Body of pancreas (tissue), 4 donors: ENCODE data around the gene COPE. TPM values are rescaled to one million over a fixed set of nuclear protein-coding genes. Genes with fewer than 3 reads are reported as not detected.

ENCODE experiments used
- ATAC-seq: fragments of 150-250 bp; one replicate; pipeline ENCODE4 v1.9.1; 2016
- DNase-seq, 4 donors: peaks; one replicate each; pipeline ENCODE4 v3.0.0-alpha.2; 2019
- H3K27ac ChIP-seq, 4 donors: fragments of 200-600 bp; sonication (generic); 1 replicate in 3 of 4; 2 replicates in 1 of 4; pipeline versions ENCODE4 v1.5.1 to v1.6.1; 2016 to 2019; ENCODE audit warnings: mild to moderate bottlenecking in 1 of 4, mixed read lengths in 1 of 4, moderate library complexity in 1 of 4
- H3K27me3 ChIP-seq, 2 donors: fragments of 200-600 bp; sonication (generic); one replicate each; pipeline ENCODE4 v1.6.0; 2016; ENCODE audit warnings: mild to moderate bottlenecking in 1 of 2
- H3K36me3 ChIP-seq, 2 donors: fragments of 200-600 bp; sonication (generic); replicated peaks in 1 of 2; 2 replicates each; pipeline ENCODE4 v1.5.1; 2016; ENCODE audit warnings: low read depth in 2 of 2; ENCODE audit not compliant: insufficient read depth in 1 of 2
- H3K4me1 ChIP-seq: fragments of 200-600 bp; sonication (generic); one replicate; pipeline ENCODE4 v1.6.0; 2016
- H3K4me3 ChIP-seq, 2 donors: fragments of 200-600 bp; sonication (generic); 1 replicate in 1 of 2; 2 replicates in 1 of 2; pipeline ENCODE4 v1.5.1; 2016 to 2019
- H3K9me3 ChIP-seq, 3 donors: fragments of 200-600 bp; sonication (generic); 1 replicate in 2 of 3; 2 replicates in 1 of 3; pipeline ENCODE4 v1.5.1; 2016
- POLR2A ChIP-seq, 3 donors: fragments of 450-650 bp; IDR thresholded peaks; one replicate each; pipeline ENCODE4 v1.6.1; 2016; ENCODE audit warnings: antibody characterized with exemption in 3 of 3, mild to moderate bottlenecking in 2 of 3
- WGBS, 2 donors: methylation state at CpG; one replicate each; pipeline ENCODE4 v1.1.5; 2017; 5-methylcytosine and 5-hydroxymethylcytosine counted together
- intact Hi-C: fragments of 100-400 bp; cut with DNase I; formaldehyde crosslinking; loops from one replicate; pipeline ENCODE4 v1.15.1; 2023
- total RNA-seq, 2 donors: library from RNA; depleted of rRNA; stranded (reverse); fragments of >200 nt; gene quantifications; one replicate each; pipeline ENCODE4 v1.1.0, GENCODE V29; 2016
- TF ChIP-seq, protein P1 (sequence below), 7 experiments: fragments of 450-650 bp in 4 of 7; fragments of 200-600 bp in 3 of 7; sonication (generic) in 3 of 7; IDR thresholded peaks; one replicate each; pipeline ENCODE4 v1.5.1; 2016 to 2019; ENCODE audit warnings: antibody characterized with exemption in 7 of 7

Gene COPE
- total RNA-seq, 2 donors from 2014 or later, result 111 to 166 TPM

DNA sequence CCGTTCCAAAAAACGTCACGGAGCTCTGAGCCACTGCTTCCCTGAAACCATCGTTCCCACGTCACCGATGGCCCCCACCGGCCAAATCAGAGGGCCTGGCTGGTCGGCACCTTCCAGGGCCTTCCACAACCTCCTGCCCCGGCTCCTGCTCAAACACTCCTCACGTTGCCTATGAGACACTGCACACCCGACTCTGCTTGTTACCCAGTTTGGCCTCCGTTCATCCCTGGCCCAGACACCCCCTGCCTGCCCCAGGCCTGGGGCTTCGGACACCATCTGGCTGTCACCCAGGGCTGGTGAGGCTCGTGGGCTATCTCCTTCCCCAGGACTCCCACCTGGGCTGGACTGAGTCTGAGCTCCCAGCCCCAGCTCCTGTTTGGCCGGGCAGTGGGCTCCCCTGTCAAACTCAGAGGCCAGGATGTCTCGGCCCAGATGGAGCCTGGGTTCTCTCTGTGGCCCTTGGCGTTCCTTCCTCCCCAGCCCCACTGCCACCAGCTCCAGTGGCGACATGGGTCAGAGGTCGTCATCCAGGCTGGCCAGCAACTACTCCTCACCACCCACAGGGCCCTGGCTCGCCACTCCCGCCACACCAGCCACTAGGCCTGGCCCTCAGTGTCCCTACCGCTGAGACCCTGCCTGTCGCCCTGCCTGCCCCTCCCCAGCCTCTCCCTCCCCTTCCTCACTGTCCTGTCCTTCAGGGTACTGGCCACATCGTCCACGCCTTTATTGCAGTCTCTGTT is 41.0 kb downstream of the COPE start:
- intact Hi-C loops, result no loop called here
- 78 to 82% methylated on average over 18 to 25 of the region's 25 CpGs for WGBS, 2 donors
- ATAC-seq (no peak), DNase-seq (no peak)
- Histone ChIP-seq H3K36me3 (no peaks in the 10 kb centered on the region), H3K9me3 (no peaks in the 10 kb centered on the region), H3K27ac (no peak overlapping the region), H3K4me3 (no peak overlapping the region), H3K27me3 (no peaks in the 10 kb centered on the region), H3K4me1 (no peaks in the 10 kb centered on the region)
- TF ChIP-seq, protein P1, sequence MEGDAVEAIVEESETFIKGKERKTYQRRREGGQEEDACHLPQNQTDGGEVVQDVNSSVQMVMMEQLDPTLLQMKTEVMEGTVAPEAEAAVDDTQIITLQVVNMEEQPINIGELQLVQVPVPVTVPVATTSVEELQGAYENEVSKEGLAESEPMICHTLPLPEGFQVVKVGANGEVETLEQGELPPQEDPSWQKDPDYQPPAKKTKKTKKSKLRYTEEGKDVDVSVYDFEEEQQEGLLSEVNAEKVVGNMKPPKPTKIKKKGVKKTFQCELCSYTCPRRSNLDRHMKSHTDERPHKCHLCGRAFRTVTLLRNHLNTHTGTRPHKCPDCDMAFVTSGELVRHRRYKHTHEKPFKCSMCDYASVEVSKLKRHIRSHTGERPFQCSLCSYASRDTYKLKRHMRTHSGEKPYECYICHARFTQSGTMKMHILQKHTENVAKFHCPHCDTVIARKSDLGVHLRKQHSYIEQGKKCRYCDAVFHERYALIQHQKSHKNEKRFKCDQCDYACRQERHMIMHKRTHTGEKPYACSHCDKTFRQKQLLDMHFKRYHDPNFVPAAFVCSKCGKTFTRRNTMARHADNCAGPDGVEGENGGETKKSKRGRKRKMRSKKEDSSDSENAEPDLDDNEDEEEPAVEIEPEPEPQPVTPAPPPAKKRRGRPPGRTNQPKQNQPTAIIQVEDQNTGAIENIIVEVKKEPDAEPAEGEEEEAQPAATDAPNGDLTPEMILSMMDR (IDR thresholded peaks at IDR 0.05), result no peak
- no peak for TF ChIP-seq POLR2A (IDR thresholded peaks at IDR 0.05)

DNA sequence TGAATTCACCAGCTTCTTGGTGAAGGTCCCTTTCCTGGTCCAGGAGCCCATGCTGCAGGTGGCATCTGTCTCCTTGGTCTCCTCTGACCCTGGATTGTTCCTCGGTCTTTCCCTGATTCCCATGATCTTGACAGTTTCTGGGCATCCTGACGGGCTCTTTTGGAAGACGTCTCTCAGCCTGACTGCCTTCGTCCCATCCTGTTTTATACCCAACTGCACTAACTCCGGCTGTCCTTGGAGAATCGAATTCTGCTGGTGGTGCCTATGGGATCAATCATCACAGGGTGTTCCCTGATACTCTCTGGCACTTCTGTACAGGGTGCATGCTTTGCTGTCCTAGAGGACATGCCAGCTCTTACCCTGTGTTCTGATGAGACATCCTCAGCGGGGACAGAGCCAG is 42.3 kb downstream of the COPE start:
- 90 to 92% methylated on average over 7 of the region's 7 CpGs for WGBS, 2 donors
- H3K27ac ChIP-seq, result no peak overlapping the region

DNA sequence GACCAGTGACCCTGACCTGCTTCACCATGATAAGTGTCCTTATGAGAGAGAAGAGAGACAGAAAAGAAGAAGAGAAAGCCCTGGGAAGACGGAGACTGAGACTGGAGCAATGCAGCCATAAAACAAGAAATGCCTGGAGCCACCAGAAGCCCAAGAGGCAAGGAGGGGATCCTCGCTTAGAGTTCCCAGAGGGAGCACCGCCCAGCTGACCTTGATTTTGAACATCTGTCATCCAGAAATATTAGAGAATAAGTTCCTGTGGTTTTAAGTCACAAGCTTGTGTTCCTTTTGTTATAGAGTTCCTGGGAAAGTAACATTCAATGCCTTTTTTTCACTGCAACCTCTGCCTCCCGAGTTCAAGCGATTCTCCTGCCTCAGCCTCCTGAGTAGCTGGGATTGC is 43.5 kb downstream of the COPE start:
- TF ChIP-seq POLR2A (IDR thresholded peaks at IDR 0.05), result no peak
- Histone ChIP-seq H3K36me3 (no peaks in the 10 kb centered on the region), H3K4me1 (no peaks in the 10 kb centered on the region), H3K4me3 (no peak overlapping the region), H3K27ac (no peak overlapping the region), H3K9me3 (no peaks in the 10 kb centered on the region), H3K27me3 (no peaks in the 10 kb centered on the region)
- ATAC-seq (no peak), DNase-seq (no peak)
- WGBS, 2 donors, result 88 to 92% methylated on average over 5 of the region's 5 CpGs
- intact Hi-C loops, result no loop called here

More for the DNA sequence above, 42.3 kb downstream of the COPE start:
- no peaks in the 10 kb centered on the region for H3K27me3 ChIP-seq
- no peaks in the 10 kb centered on the region for H3K4me1 ChIP-seq
- no peaks in the 10 kb centered on the region for H3K9me3 ChIP-seq
- intact Hi-C loops, result no loop called here
- no peak for ATAC-seq
- H3K36me3 ChIP-seq, result no peaks in the 10 kb centered on the region
- no peak overlapping the region for H3K4me3 ChIP-seq
- DNase-seq, result no peak
- TF ChIP-seq, protein P1 (IDR thresholded peaks at IDR 0.05), result no peak
- TF ChIP-seq POLR2A (IDR thresholded peaks at IDR 0.05), result no peak

DNA sequence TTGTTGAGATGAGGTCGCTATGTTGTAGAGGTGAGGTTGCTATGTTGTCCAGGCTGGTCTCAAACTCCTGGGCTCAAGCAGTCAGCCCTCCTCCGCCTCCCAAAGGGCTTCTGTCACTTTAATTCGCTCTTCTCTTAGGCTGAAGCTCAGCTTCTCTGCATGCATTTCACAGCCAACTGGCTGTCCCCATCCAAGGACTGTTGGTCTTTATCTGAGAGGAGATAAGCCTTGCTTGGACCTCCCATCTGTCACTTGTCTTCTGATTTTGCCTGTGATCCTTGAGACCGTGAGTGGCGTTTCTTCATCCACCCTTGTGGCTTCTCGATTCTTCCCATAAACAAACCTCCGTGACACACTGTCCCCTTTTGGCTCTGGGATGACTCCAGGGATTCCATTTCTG is 47.6 kb downstream of the COPE start:
- WGBS, 2 donors, result 64 to 67% methylated on average over 7 of the region's 7 CpGs
- intact Hi-C loops, result no loop called here

DNA sequence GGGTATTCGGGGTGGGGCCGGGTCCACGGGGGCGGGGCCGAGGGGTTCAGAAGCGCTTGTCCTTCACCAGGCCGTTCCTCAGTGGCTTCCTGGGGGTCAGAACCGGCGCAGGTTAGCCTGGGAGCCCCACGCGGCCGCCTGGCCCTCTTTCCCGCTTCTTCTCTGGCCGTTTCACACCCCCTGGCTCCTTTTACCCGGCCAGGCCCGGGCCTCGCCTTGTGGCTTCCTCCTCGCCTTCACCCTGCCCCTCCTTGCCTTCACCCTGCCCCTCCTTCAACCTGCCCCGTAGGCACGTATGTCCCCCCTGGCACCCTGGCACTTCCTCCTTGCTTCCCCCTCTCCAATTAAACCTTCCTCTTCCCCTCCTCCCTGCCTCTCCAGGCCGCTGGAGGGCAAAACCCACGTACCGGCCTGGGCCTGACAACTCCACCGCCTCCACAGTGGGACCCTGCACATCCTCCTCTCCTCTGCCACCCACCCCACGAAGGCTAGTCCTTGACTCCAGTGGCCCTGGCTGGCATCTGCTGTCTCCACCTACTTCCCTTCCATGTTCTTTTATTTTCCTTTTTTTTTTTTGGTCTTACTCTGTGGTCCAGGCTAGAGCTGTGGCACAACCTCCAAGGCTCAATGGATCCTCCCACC is 48.5 kb downstream of the COPE start:
- no peak for DNase-seq
- ATAC-seq, result no peak
- TF ChIP-seq, protein P1 (IDR thresholded peaks at IDR 0.05), result no peak
- TF ChIP-seq POLR2A (IDR thresholded peaks at IDR 0.05), result no peak
- no peaks in the 10 kb centered on the region for H3K9me3 ChIP-seq
- H3K27me3 ChIP-seq, result no peaks in the 10 kb centered on the region
- H3K4me1 ChIP-seq, result no peaks in the 10 kb centered on the region
- WGBS, 2 donors, result 67 to 83% methylated on average over 23 to 24 of the region's 25 CpGs
- intact Hi-C loops, result no loop called here
- H3K4me3 ChIP-seq, result no peak overlapping the region
- peaks cover 6 to 19% of the 10 kb centered on the region in 2 donors for H3K36me3 ChIP-seq
- peak overlapping the region in 1 of 4 donors; percentile 25 for H3K27ac ChIP-seq

More for the DNA sequence above, 47.6 kb downstream of the COPE start:
- Histone ChIP-seq H3K9me3 (no peaks in the 10 kb centered on the region), H3K27me3 (no peaks in the 10 kb centered on the region), H3K27ac (no peak overlapping the region), H3K4me1 (no peaks in the 10 kb centered on the region), H3K36me3 (peaks cover 0 to 13% of the 10 kb centered on the region in 2 donors), H3K4me3 (no peak overlapping the region)
- ATAC-seq, result no peak
- TF ChIP-seq POLR2A (IDR thresholded peaks at IDR 0.05), result no peak
- TF ChIP-seq, protein P1 (IDR thresholded peaks at IDR 0.05), result no peak
- DNase-seq, result no peak
